ENCODE results near the gene SDF2.

DNA sequence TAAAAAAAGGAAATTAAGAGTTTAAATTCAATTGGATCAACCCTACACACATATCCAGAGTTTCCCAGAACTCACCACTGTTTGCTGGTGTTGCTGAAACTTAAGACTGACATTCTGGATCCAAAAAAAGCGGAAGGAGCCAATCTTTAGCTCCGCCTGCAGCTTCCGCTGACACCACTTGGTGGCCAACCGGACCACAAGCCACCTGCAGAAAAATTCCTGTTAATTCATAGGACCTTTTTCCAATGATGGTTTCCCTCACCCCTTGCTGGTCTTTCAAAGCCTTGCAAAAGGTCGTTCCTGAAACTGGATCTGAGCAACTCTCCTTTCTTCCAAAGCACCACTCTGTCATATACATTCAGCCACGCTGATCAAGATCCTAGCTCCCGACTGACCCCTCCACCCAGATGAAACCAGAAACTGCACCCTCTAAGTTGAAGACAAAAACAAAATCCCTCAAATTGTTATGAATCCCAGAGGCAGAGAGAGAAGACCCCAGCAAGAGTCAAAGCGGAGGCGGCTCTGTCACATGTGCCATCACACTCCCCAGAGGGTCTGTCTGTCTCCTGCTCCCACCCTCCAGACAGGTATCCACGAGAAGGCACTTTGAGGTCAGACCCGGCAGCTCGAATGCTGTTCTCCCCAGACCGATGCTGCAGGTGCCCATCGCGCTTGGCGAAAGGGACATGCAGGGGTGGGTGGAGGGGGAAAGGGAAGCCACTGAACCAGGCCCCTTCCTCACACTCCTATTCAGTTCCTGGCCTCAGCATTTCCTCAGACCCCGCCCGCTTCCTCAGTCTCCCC is 17.5 kb downstream of the SDF2 start:
- TF ChIP-seq, protein P1, sequence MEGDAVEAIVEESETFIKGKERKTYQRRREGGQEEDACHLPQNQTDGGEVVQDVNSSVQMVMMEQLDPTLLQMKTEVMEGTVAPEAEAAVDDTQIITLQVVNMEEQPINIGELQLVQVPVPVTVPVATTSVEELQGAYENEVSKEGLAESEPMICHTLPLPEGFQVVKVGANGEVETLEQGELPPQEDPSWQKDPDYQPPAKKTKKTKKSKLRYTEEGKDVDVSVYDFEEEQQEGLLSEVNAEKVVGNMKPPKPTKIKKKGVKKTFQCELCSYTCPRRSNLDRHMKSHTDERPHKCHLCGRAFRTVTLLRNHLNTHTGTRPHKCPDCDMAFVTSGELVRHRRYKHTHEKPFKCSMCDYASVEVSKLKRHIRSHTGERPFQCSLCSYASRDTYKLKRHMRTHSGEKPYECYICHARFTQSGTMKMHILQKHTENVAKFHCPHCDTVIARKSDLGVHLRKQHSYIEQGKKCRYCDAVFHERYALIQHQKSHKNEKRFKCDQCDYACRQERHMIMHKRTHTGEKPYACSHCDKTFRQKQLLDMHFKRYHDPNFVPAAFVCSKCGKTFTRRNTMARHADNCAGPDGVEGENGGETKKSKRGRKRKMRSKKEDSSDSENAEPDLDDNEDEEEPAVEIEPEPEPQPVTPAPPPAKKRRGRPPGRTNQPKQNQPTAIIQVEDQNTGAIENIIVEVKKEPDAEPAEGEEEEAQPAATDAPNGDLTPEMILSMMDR (IDR thresholded peaks at IDR 0.05), result peak in 5 of 7 experiments; percentile 34 to 53 (median 49)
- TF ChIP-seq POLR2A (IDR thresholded peaks at IDR 0.05), result no peak

Data from stomach (tissue), 4 donors.